Panc1 (cell line): Measurements from ENCODE around the gene SHKBP1.

Experiments used
- POLR2AphosphoS5 ChIP-seq: IDR thresholded peaks from 2 replicates; pipeline ENCODE4 v1.6.1; 2012; ENCODE audit warnings: mild to moderate bottlenecking, low read depth, low read length, moderate library complexity
- TCF7L2 ChIP-seq: IDR thresholded peaks from 2 replicates; pipeline ENCODE4 v1.6.1; 2011; ENCODE audit warnings: mild to moderate bottlenecking, low read depth, low read length, inconsistent platforms
- TF ChIP-seq, protein P1 (sequence below): fragments of 450-650 bp; IDR thresholded peaks from 2 replicates; pipeline ENCODE4 v1.5.1; 2017; ENCODE audit warnings: mild to moderate bottlenecking

GRCh38 chr19:40638327-40638726, 61.7 kb downstream of the SHKBP1 start:
- TF ChIP-seq, protein P1, sequence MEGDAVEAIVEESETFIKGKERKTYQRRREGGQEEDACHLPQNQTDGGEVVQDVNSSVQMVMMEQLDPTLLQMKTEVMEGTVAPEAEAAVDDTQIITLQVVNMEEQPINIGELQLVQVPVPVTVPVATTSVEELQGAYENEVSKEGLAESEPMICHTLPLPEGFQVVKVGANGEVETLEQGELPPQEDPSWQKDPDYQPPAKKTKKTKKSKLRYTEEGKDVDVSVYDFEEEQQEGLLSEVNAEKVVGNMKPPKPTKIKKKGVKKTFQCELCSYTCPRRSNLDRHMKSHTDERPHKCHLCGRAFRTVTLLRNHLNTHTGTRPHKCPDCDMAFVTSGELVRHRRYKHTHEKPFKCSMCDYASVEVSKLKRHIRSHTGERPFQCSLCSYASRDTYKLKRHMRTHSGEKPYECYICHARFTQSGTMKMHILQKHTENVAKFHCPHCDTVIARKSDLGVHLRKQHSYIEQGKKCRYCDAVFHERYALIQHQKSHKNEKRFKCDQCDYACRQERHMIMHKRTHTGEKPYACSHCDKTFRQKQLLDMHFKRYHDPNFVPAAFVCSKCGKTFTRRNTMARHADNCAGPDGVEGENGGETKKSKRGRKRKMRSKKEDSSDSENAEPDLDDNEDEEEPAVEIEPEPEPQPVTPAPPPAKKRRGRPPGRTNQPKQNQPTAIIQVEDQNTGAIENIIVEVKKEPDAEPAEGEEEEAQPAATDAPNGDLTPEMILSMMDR, result no peak
- TF ChIP-seq TCF7L2 (no peak), POLR2AphosphoS5 (no peak)
